Activated naive CD4-positive, alpha-beta T cell (primary cell): Measurements from ENCODE around the gene CD19.

Experiments
- DNase-seq, 4 experiments: peaks; one replicate each; lab custom pipeline; 2025; lab: John Stamatoyannopoulos, UW

Gene CD19

GRCh38 chr16:28982418-28982817, 50.6 kb downstream of the CD19 start:
- DNase-seq = no peak

- no peak for DNase-seq
Measured at GRCh38 chr16:28982949-28983348, 51.2 kb downstream of the CD19 start.

GRCh38 chr16:28983644-28984043, 51.9 kb downstream of the CD19 start:
- DNase-seq = no peak

- no peak for DNase-seq
Measured at GRCh38 chr16:28984091-28984490, 52.3 kb downstream of the CD19 start.

GRCh38 chr16:28984619-28985135, 52.9 kb downstream of the CD19 start, which contains the start of gene LAT:
Gene LAT, plus strand, starts transcription at chr16:28985052. Its CDS starts 366 bp downstream, at chr16:28985418.
- peak in 3 of 4 experiments; percentile 42 to 87 (median 70) for DNase-seq

- peak in 1 of 4 experiments; percentile 21 for DNase-seq
Measured at GRCh38 chr16:28985211-28986041, 53.7 kb downstream of the CD19 start.

GRCh38 chr16:28986046-28986445, 54.3 kb downstream of the CD19 start:
- DNase-seq = no peak

GRCh38 chr16:28986492-28986891, 54.7 kb downstream of the CD19 start:
- DNase-seq = no peak

- DNase-seq = no peak
Measured at GRCh38 chr16:28987170-28987853, 55.5 kb downstream of the CD19 start.
